Tibial nerve (tissue), 4 donors: ENCODE measurements around the gene FAM185A. TPM values are rescaled to one million over a fixed set of nuclear protein-coding genes. Genes with fewer than 3 reads are reported as not detected.

Experiments
- DNase-seq, 2 donors: peaks; one replicate each; pipeline ENCODE4 v3.0.0-alpha.2; 2019; ENCODE audit warnings: low spot score in 2 of 2
- H3K27ac ChIP-seq, 4 donors: fragments of 200-600 bp; sonication (generic) in 3 of 4; one replicate each; pipeline ENCODE4 v1.5.1; 2017 to 2019; ENCODE audit warnings: mild to moderate bottlenecking in 1 of 4
- H3K27me3 ChIP-seq, 2 donors: fragments of 200-600 bp; sonication (generic) in 1 of 2; one replicate each; pipeline versions ENCODE4 v1.5.1 to v1.6.0; 2017 to 2019
- H3K36me3 ChIP-seq, 3 donors: fragments of 200-600 bp; sonication (generic); one replicate each; pipeline ENCODE4 v1.5.1; 2018 to 2019
- H3K4me1 ChIP-seq, 4 donors: fragments of 200-600 bp; sonication (generic) in 3 of 4; one replicate each; pipeline ENCODE4 v1.5.1; 2017 to 2019
- H3K4me3 ChIP-seq, 4 donors: fragments of 200-600 bp; sonication (generic) in 3 of 4; one replicate each; pipeline ENCODE4 v1.5.1; 2017 to 2019; ENCODE audit warnings: mild to moderate bottlenecking in 1 of 4, moderate library complexity in 1 of 4
- H3K9me3 ChIP-seq, 4 donors: fragments of 200-600 bp; sonication (generic) in 3 of 4; one replicate each; pipeline ENCODE4 v1.5.1; 2017 to 2019
- EP300 ChIP-seq, 2 donors: sonication (generic); formaldehyde crosslinking; IDR thresholded peaks; one replicate each; pipeline ENCODE4 v1.6.1; 2017; ENCODE audit warnings: antibody characterized with exemption in 2 of 2, mild to moderate bottlenecking in 1 of 2
- POLR2A ChIP-seq, 2 donors: fragments of 450-650 bp; IDR thresholded peaks; one replicate each; pipeline ENCODE4 v1.6.1; 2017; ENCODE audit warnings: antibody characterized with exemption in 2 of 2, mild to moderate bottlenecking in 2 of 2, moderate library complexity in 2 of 2
- WGBS, 2 donors: methylation state at CpG; one replicate each; pipeline ENCODE4 v1.1.5; 2018; 5-methylcytosine and 5-hydroxymethylcytosine counted together
- total RNA-seq, 4 donors: library from RNA; depleted of rRNA; stranded (reverse); fragments of >200 nt; gene quantifications; one replicate each; pipeline ENCODE4 v1.1.0, GENCODE V29; 2016
- TF ChIP-seq, protein P1 (sequence below), 5 experiments: fragments of 200-600 bp in 3 of 5; fragments of 450-650 bp in 2 of 5; sonication (generic) in 3 of 5; IDR thresholded peaks; one replicate each; pipeline ENCODE4 v1.5.1; 2016 to 2019; ENCODE audit warnings: antibody characterized with exemption in 5 of 5, mild to moderate bottlenecking in 3 of 5, moderate library complexity in 2 of 5

FAM185A gene
- total RNA-seq, 4 donors from 2014 or later, result 18.0 to 39.3 (median 36.4) TPM

DNA sequence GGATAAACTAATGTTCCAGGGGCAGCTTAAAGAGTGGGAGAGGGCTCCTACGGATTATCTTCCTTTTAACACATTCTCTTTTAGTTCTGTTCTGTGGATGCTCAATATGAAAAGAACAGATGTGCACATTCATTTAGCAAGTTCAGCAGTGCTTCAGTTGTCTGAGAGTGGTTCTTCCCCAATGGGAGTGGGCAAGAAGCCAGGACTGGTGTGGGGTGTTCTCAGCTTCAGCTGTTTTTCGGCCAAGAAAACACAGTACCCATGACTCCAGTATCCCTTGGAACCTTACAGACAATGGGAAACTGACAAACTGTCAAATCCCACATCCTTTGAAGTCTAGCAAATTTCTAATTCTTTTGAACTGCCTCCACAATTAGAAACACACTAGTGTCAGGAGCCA is 92.5 kb downstream of the FAM185A start:
- Histone ChIP-seq H3K27me3 (no peaks in the 10 kb centered on the region), H3K4me1 (no peaks in the 10 kb centered on the region), H3K4me3 (no peak overlapping the region), H3K36me3 (peaks cover 0 to 18% (median 0%) of the 10 kb centered on the region in 3 donors), H3K9me3 (no peaks in the 10 kb centered on the region), H3K27ac (no peak overlapping the region)
- no peak for DNase-seq
- TF ChIP-seq EP300 (IDR thresholded peaks at IDR 0.05) (no peak), POLR2A (IDR thresholded peaks at IDR 0.05) (no peak)
- TF ChIP-seq, protein P1, sequence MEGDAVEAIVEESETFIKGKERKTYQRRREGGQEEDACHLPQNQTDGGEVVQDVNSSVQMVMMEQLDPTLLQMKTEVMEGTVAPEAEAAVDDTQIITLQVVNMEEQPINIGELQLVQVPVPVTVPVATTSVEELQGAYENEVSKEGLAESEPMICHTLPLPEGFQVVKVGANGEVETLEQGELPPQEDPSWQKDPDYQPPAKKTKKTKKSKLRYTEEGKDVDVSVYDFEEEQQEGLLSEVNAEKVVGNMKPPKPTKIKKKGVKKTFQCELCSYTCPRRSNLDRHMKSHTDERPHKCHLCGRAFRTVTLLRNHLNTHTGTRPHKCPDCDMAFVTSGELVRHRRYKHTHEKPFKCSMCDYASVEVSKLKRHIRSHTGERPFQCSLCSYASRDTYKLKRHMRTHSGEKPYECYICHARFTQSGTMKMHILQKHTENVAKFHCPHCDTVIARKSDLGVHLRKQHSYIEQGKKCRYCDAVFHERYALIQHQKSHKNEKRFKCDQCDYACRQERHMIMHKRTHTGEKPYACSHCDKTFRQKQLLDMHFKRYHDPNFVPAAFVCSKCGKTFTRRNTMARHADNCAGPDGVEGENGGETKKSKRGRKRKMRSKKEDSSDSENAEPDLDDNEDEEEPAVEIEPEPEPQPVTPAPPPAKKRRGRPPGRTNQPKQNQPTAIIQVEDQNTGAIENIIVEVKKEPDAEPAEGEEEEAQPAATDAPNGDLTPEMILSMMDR (IDR thresholded peaks at IDR 0.05), result no peak
- WGBS, 2 donors, result 49 to 57% methylated on average over 2 of the region's 2 CpGs

DNA sequence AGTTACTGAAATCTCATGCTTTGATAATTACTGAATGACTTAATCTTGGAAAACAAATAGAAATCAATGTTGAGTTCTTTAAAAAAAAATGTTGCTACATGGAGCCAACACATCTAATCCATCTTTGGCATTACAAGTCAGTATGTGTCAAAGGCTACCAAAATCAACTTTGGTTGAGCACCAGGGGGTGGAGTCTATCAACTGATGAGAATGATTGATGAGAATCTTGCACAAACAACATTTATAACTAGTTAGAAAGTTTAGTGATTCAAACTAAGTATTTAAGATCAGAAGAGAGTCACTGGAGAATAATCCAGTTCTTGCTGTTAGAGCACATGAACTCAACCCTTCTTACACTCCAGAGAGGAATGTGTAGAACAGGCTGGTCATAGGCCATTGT is 93.5 kb downstream of the FAM185A start:
- Histone ChIP-seq H3K9me3 (no peaks in the 10 kb centered on the region), H3K36me3 (peaks cover 0 to 13% (median 0%) of the 10 kb centered on the region in 3 donors), H3K4me3 (no peak overlapping the region), H3K27ac (no peak overlapping the region), H3K27me3 (no peaks in the 10 kb centered on the region), H3K4me1 (no peaks in the 10 kb centered on the region)
- TF ChIP-seq EP300 (IDR thresholded peaks at IDR 0.05) (no peak), POLR2A (IDR thresholded peaks at IDR 0.05) (no peak)
- TF ChIP-seq, protein P1 (IDR thresholded peaks at IDR 0.05), result no peak
- no peak for DNase-seq

DNA sequence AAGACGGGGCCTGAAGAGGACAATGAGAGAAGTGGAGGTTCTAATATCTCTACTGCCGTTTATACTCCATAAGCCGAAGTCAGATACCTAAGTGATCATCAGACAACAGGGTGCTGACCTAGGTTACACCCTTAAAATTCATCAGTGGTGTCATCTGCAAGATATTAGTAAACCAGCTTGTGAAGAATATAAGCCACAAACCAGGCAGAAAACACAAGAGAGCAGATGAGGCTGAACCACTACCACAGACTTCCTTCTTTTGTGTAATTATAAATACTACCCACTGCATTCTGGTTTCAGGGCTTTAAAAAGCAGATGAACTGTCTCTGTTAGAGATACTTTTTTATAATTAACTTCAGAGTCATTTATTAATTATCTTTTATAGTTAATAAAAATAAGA is 95.1 kb downstream of the FAM185A start:
- no peak for DNase-seq
- Histone ChIP-seq H3K27ac (no peak overlapping the region), H3K9me3 (no peaks in the 10 kb centered on the region), H3K4me1 (no peaks in the 10 kb centered on the region), H3K4me3 (no peak overlapping the region), H3K36me3 (peaks cover 0 to 5% (median 0%) of the 10 kb centered on the region in 3 donors), H3K27me3 (no peaks in the 10 kb centered on the region)
- 81 to 89% methylated on average over 3 of the region's 3 CpGs for WGBS, 2 donors
- TF ChIP-seq POLR2A (IDR thresholded peaks at IDR 0.05), result no peak
- TF ChIP-seq, protein P1 (IDR thresholded peaks at IDR 0.05), result no peak
- TF ChIP-seq EP300 (IDR thresholded peaks at IDR 0.05), result no peak

DNA sequence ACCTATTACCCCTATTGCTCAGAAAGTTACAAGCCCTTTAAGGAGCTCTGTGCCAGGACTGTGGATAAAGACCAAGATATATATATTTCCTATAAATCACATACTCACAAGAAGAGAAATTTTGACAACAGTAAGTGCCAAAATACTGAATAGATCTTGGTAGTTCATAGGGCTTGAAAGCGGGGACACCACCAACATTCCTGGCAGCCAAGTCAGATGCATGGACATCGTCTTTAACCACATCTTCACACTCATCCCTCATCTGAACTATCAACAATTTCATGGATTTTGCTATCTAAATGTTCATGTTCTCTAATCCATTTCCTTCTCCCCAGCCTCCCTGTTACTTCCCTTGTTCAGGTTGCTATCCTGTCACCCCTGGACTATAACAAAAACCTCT is 96.5 kb downstream of the FAM185A start:
- no peak overlapping the region for H3K4me3 ChIP-seq
- no peak overlapping the region for H3K27ac ChIP-seq
- no peaks in the 10 kb centered on the region for H3K27me3 ChIP-seq
- DNase-seq, result no peak
- no peaks in the 10 kb centered on the region for H3K4me1 ChIP-seq
- TF ChIP-seq, protein P1 (IDR thresholded peaks at IDR 0.05), result no peak
- TF ChIP-seq EP300 (IDR thresholded peaks at IDR 0.05) (no peak), POLR2A (IDR thresholded peaks at IDR 0.05) (no peak)
- 91 to 94% methylated on average over 2 of the region's 2 CpGs for WGBS, 2 donors
- no peaks in the 10 kb centered on the region for H3K9me3 ChIP-seq
- H3K36me3 ChIP-seq, result peaks cover 0 to under 1% (median 0%) of the 10 kb centered on the region in 3 donors

DNA sequence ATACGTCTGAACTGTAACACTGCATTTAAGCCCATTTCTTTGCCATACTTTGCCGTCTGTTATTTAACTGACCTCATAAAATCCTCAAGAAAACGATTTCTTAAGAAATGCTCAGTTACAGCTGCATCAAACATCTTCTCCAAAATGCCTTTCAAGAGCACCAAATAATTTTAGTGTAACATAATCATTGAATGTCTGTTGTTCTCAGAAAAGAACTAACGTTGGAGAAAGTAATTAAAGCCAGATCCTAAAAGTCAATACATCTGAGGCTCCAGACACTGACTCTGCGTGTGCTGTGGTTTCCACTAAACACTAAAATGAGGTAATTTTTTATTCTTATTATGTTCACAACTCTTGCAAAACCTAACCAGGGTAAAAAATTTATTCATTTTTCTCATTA is 100.3 kb downstream of the FAM185A start:
- no peak overlapping the region for H3K27ac ChIP-seq
- no peak for DNase-seq
- H3K4me1 ChIP-seq, result no peaks in the 10 kb centered on the region
- WGBS, 2 donors, result 69 to 70% methylated on average over 5 of the region's 5 CpGs
- H3K4me3 ChIP-seq, result no peak overlapping the region
- peaks cover 0 to 12% (median 0%) of the 10 kb centered on the region in 3 donors for H3K36me3 ChIP-seq
- no peaks in the 10 kb centered on the region for H3K27me3 ChIP-seq
- H3K9me3 ChIP-seq, result peaks cover 0 to 7% (median 0%) of the 10 kb centered on the region in 4 donors
- TF ChIP-seq, protein P1 (IDR thresholded peaks at IDR 0.05), result no peak
- TF ChIP-seq POLR2A (IDR thresholded peaks at IDR 0.05), result no peak
- no peak for TF ChIP-seq EP300 (IDR thresholded peaks at IDR 0.05)
